OCI-LY1 (cell line): ENCODE data around the gene SIRPA.

Experiments
- H2AFZ ChIP-seq: fragments of 200-600 bp; sonication (generic), shearing (Covaris generic); 2 replicates; pipeline ENCODE4 v1.6.0; 2014; ENCODE audit warnings: antibody characterized with exemption, mild to moderate bottlenecking, low read length
- H3F3A ChIP-seq: fragments of 200-600 bp; sonication (generic), shearing (Covaris generic); 2 replicates; pipeline ENCODE4 v1.6.0; 2014; ENCODE audit warnings: mild to moderate bottlenecking, antibody characterized with exemption, low read length, moderate library complexity; ENCODE audit not compliant: insufficient read depth
- H3K27ac ChIP-seq: fragments of 200-600 bp; sonication (generic); 2 replicates; pipeline ENCODE4 v1.5.1; 2014; ENCODE audit warnings: low read length, mixed run types, mild to moderate bottlenecking, low read depth; ENCODE audit not compliant: poor library complexity, severe bottlenecking
- H3K27me3 ChIP-seq: fragments of 200-600 bp; sonication (generic); 2 replicates; pipeline ENCODE4 v1.6.0; 2014; ENCODE audit warnings: antibody characterized with exemption, mild to moderate bottlenecking, low read length, moderate library complexity; ENCODE audit not compliant: insufficient read depth
- H3K36me3 ChIP-seq: fragments of 200-600 bp; sonication (generic); 2 replicates; pipeline ENCODE4 v1.6.1; 2014; ENCODE audit warnings: mild to moderate bottlenecking, antibody characterized with exemption, low read length, moderate library complexity, mixed read lengths; ENCODE audit not compliant: insufficient read depth
- H3K4me1 ChIP-seq: fragments of 200-600 bp; sonication (generic); 2 replicates; pipeline ENCODE4 v1.5.1; 2014; ENCODE audit warnings: mild to moderate bottlenecking, low read length, moderate library complexity; ENCODE audit not compliant: insufficient read depth, severe bottlenecking
- H3K4me2 ChIP-seq: fragments of 200-600 bp; sonication (generic), shearing (Covaris generic); 2 replicates; pipeline ENCODE4 v1.6.1; 2014; ENCODE audit warnings: low read length
- H3K4me3 ChIP-seq: fragments of 200-600 bp; sonication (generic); 2 replicates; pipeline ENCODE4 v1.5.1; 2014; ENCODE audit warnings: low read length, low read depth, mild to moderate bottlenecking, mixed read lengths; ENCODE audit not compliant: poor library complexity, severe bottlenecking
- H3K79me2 ChIP-seq: fragments of 200-600 bp; shearing (Covaris generic); 2 replicates; pipeline ENCODE4 v1.6.1; 2016; ENCODE audit warnings: mixed run types, low read length, mixed read lengths; ENCODE audit not compliant: insufficient read depth
- H3K9ac ChIP-seq: fragments of 200-600 bp; sonication (generic), shearing (Covaris generic); 2 replicates; pipeline ENCODE4 v1.6.1; 2014; ENCODE audit warnings: mild to moderate bottlenecking, low read length, mixed read lengths
- H3K9me2 ChIP-seq: fragments of 200-600 bp; sonication (generic), shearing (Covaris generic); 2 replicates; pipeline ENCODE4 v1.6.1; 2014; ENCODE audit warnings: low read depth, mild to moderate bottlenecking, low read length, mixed read lengths
- H3K9me3 ChIP-seq: fragments of 200-600 bp; shearing (Covaris generic); 2 replicates; pipeline ENCODE4 v1.6.1; 2014; ENCODE audit warnings: low read length, mixed read lengths
- H4K20me1 ChIP-seq: fragments of 200-600 bp; sonication (generic), shearing (Covaris generic); 2 replicates; pipeline ENCODE4 v1.6.0; 2016; ENCODE audit warnings: mild to moderate bottlenecking, low read length; ENCODE audit not compliant: insufficient read depth
- CTCF ChIP-seq: fragments of 200-600 bp; sonication (generic), shearing (Covaris generic); IDR thresholded peaks from 2 replicates; pipeline ENCODE4 v1.5.1; 2017; ENCODE audit warnings: mild to moderate bottlenecking, antibody characterized with exemption, low read length, moderate library complexity, mixed read lengths
- EZH2 ChIP-seq: fragments of 200-600 bp; sonication (generic), shearing (Covaris generic); IDR thresholded peaks from 2 replicates; pipeline ENCODE4 v1.8.0; 2017; ENCODE audit warnings: borderline replicate concordance, mixed run types, mild to moderate bottlenecking, antibody characterized with exemption, low read length, moderate library complexity, mixed read lengths

SIRPA gene

GRCh38 chr20:1846876-1847275 lies 48.3 kb upstream of the SIRPA start:
- H3K9me3 ChIP-seq = no peaks in the 10 kb centered on the region
- H3K36me3 ChIP-seq = no peaks in the 10 kb centered on the region
- H3K9me2 ChIP-seq = no peaks in the 10 kb centered on the region
- no peak overlapping the region for H3K9ac ChIP-seq
- H3K4me1 ChIP-seq = no peaks in the 10 kb centered on the region
- H3K4me2 ChIP-seq = no peak overlapping the region
- H3K27me3 ChIP-seq = peaks cover 10% of the 10 kb centered on the region; the same call in 1 of the 2 replicates
- TF ChIP-seq CTCF (no peak), EZH2 (no peak)
- no peak overlapping the region for H3K27ac ChIP-seq
- H4K20me1 ChIP-seq = no peaks in the 10 kb centered on the region
- H3K79me2 ChIP-seq = no peaks in the 10 kb centered on the region
- no peaks in the 10 kb centered on the region for H3F3A ChIP-seq
- H3K4me3 ChIP-seq = no peak overlapping the region
- no peak overlapping the region for H2AFZ ChIP-seq

GRCh38 chr20:1847780-1848179 lies 47.4 kb upstream of the SIRPA start:
- Histone ChIP-seq H3K9me3 (no peaks in the 10 kb centered on the region), H3K27ac (no peak overlapping the region), H3K9me2 (no peaks in the 10 kb centered on the region), H3K27me3 (peaks cover 8% of the 10 kb centered on the region; the same call in 1 of the 2 replicates), H3K4me2 (no peak overlapping the region), H4K20me1 (no peaks in the 10 kb centered on the region), H3K79me2 (no peaks in the 10 kb centered on the region), H3F3A (no peaks in the 10 kb centered on the region), H3K4me1 (no peaks in the 10 kb centered on the region), H3K4me3 (no peak overlapping the region), H3K36me3 (no peaks in the 10 kb centered on the region), H2AFZ (no peak overlapping the region), H3K9ac (no peak overlapping the region)
- TF ChIP-seq EZH2 (no peak), CTCF (no peak)

- no peaks in the 10 kb centered on the region for H3K4me1 ChIP-seq
These were observed 46.8 kb upstream of the SIRPA start for GRCh38 chr20:1848373-1848772.

More at GRCh38 chr20:1848373-1848772, 46.8 kb upstream of the SIRPA start:
- no peak overlapping the region for H3K4me3 ChIP-seq
- H3K36me3 ChIP-seq = no peaks in the 10 kb centered on the region
- H2AFZ ChIP-seq = no peak overlapping the region
- no peak overlapping the region for H3K4me2 ChIP-seq
- H3K79me2 ChIP-seq = no peaks in the 10 kb centered on the region
- H3K27me3 ChIP-seq = 0 out of 2 replicates have a peak, but pooled peaks cover 4% of the 10 kb centered on the region
- H3K9me2 ChIP-seq = no peaks in the 10 kb centered on the region
- no peaks in the 10 kb centered on the region for H4K20me1 ChIP-seq
- H3K9ac ChIP-seq = no peak overlapping the region
- H3F3A ChIP-seq = no peaks in the 10 kb centered on the region
- no peak for TF ChIP-seq EZH2
- no peak for TF ChIP-seq CTCF
- no peak overlapping the region for H3K27ac ChIP-seq
- H3K9me3 ChIP-seq = no peaks in the 10 kb centered on the region
